ENCODE data around the gene SPECC1. TPM values are rescaled to one million over a fixed set of nuclear protein-coding genes. Genes with fewer than 3 reads are reported as not detected.

The SPECC1 gene
- total RNA-seq, 2 donors from 2014 or later, result 53.5 to 78.3 TPM

DNA sequence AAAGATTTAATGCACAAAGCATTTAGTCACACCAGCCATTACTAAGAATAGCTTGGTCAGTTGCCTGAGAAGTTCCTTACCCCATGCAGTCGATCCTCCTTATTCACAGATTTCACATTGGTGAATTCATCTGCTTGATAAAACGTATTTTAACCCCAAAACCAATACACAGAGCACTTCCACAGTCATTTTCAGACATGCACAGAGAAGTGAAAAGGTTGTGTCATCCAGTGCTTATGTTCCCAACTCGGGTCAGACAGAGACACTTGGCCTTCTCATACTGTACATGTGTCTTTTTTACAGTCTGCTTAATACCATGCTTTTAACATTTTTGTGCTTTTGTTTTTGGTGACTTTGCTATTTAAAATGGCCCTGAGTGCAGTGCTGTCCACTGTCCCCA is 219.7 kb downstream of the SPECC1 start:
- no peak for DNase-seq
- intact Hi-C loops (cut with DNase I), result loop anchor here (5.0 kb wide), 2 partner anchors 83 to 107 kb away; no protein-coding TSS in a partner anchor
- Histone ChIP-seq H3K4me1 (no peaks in the 10 kb centered on the region), H3K27me3 (no peaks in the 10 kb centered on the region), H3K9me3 (no peaks in the 10 kb centered on the region), H3K9ac (ENCODE audit: low read depth in 2 of 2, low read length in 2 of 2) (no peak overlapping the region), H3K27ac (no peak overlapping the region), H3K4me3 (no peak overlapping the region), H3K36me3 (peaks cover 5% of the 10 kb centered on the region)
- TF ChIP-seq, protein P1, sequence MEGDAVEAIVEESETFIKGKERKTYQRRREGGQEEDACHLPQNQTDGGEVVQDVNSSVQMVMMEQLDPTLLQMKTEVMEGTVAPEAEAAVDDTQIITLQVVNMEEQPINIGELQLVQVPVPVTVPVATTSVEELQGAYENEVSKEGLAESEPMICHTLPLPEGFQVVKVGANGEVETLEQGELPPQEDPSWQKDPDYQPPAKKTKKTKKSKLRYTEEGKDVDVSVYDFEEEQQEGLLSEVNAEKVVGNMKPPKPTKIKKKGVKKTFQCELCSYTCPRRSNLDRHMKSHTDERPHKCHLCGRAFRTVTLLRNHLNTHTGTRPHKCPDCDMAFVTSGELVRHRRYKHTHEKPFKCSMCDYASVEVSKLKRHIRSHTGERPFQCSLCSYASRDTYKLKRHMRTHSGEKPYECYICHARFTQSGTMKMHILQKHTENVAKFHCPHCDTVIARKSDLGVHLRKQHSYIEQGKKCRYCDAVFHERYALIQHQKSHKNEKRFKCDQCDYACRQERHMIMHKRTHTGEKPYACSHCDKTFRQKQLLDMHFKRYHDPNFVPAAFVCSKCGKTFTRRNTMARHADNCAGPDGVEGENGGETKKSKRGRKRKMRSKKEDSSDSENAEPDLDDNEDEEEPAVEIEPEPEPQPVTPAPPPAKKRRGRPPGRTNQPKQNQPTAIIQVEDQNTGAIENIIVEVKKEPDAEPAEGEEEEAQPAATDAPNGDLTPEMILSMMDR (IDR thresholded peaks at IDR 0.05), result no peak

DNA sequence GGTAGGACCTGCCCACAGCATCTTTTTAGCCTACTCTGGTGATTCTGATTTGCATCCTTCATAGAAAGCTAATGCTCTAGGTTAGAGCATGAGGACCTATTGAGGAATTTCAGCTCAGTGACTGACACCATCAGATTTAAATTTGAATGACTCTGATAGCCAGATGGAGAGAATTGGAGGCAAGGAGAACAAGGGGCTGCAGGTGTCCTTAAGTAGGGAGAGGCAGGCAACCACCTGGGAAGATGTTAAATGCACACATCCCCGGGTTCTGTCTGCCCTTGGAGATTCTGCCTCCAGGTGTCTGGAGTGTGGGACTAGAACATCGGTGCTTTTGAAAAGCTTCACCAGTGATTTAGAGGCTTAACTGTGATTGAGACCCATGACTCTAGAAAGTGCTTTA is 221.8 kb downstream of the SPECC1 start:
- Histone ChIP-seq H3K36me3 (peaks cover 5% of the 10 kb centered on the region), H3K4me3 (no peak overlapping the region), H3K27ac (no peak overlapping the region), H3K9ac (ENCODE audit: low read depth in 2 of 2, low read length in 2 of 2) (no peak overlapping the region), H3K9me3 (no peaks in the 10 kb centered on the region), H3K4me1 (no peaks in the 10 kb centered on the region), H3K27me3 (no peaks in the 10 kb centered on the region)
- intact Hi-C loops (cut with DNase I), result no loop called here
- TF ChIP-seq, protein P1 (IDR thresholded peaks at IDR 0.05), result no peak
- no peak for DNase-seq

DNA sequence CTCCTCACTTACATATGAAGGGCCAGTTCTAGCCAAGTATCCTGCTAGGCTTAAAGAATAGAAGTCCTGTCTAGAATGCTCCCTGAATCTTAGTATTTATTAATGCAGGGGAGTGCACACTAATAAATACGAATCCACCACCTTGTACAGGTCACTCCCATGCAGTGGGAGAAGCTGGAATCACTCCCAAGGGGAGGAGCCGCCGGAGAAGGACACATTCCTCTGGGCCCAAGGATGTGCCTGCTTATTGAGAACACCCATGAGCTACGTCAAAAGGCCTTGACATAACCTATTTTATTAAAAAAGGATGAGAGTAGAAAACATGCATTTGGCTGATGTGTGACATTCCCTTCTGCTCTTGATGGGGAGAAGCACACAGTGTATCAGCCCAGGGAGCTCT is 223.5 kb downstream of the SPECC1 start:
- Histone ChIP-seq H3K27ac (no peak overlapping the region), H3K9ac (ENCODE audit: low read depth in 2 of 2, low read length in 2 of 2) (no peak overlapping the region), H3K36me3 (peaks cover 5% of the 10 kb centered on the region), H3K27me3 (no peaks in the 10 kb centered on the region), H3K4me1 (no peaks in the 10 kb centered on the region), H3K9me3 (no peaks in the 10 kb centered on the region), H3K4me3 (no peak overlapping the region)
- intact Hi-C loops (cut with DNase I), result no loop called here
- TF ChIP-seq, protein P1 (IDR thresholded peaks at IDR 0.05), result no peak
- no peak for DNase-seq

DNA sequence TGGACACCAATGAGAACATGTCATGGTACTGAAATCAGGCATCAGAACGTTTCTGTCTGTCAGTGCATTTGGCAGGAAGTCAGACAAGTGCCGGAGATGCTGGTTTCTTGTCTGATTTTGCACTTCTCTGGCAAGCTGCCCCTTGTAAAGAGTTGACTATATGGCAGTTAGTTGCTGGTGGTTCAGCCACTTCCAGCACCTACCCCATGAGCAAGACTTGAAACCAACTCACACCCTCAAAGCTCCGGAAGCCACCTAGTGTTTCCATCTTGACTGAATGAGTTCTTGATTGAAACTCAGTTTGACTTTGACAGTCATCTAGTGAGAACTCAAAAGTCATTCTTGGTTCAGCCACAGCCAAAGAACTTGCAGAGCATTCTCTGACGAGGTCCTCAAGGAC is 225.1 kb downstream of the SPECC1 start:
- Histone ChIP-seq H3K27me3 (no peaks in the 10 kb centered on the region), H3K36me3 (peaks cover 5% of the 10 kb centered on the region), H3K4me3 (no peak overlapping the region), H3K9ac (ENCODE audit: low read depth in 2 of 2, low read length in 2 of 2) (no peak overlapping the region), H3K9me3 (no peaks in the 10 kb centered on the region), H3K27ac (no peak overlapping the region), H3K4me1 (no peaks in the 10 kb centered on the region)
- TF ChIP-seq, protein P1 (IDR thresholded peaks at IDR 0.05), result no peak
- intact Hi-C loops (cut with DNase I), result no loop called here
- no peak for DNase-seq

DNA sequence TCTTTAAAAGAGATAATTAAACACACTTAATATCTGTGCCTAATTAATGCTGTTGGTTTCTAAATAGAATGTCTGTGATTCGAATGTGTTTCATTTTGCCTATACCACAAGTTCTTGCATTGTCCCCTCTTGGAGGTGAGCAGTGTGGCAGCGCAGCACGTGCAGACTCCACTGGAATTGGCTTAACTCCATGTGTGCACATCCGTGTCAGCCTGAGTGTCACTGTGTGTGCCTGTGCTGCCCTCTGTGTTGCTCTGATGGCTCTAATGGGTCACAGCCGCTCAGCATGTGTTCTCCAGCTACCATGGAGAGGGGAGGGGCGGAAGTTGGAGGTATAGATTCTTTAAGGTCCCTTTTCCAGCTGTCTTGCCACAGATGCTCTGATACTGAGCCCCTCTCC is 226.6 kb downstream of the SPECC1 start:
- no peak overlapping the region for H3K27ac ChIP-seq
- TF ChIP-seq, protein P1 (IDR thresholded peaks at IDR 0.05), result no peak
- H3K9ac ChIP-seq (ENCODE audit: low read depth in 2 of 2, low read length in 2 of 2), result no peak overlapping the region
- no peaks in the 10 kb centered on the region for H3K9me3 ChIP-seq
- no peaks in the 10 kb centered on the region for H3K27me3 ChIP-seq
- intact Hi-C loops (cut with DNase I), result no loop called here
- H3K4me3 ChIP-seq, result no peak overlapping the region
- DNase-seq, result no peak
- H3K36me3 ChIP-seq, result peaks cover 5% of the 10 kb centered on the region
- no peaks in the 10 kb centered on the region for H3K4me1 ChIP-seq
